Right lobe of liver (tissue), 6 donors: ENCODE results near the gene NCOA5. TPM values are rescaled to one million over a fixed set of nuclear protein-coding genes. Genes with fewer than 3 reads are reported as not detected.
A peak's percentile ranks its signal among the peaks of the same experiment; 100 is the strongest.

Source experiments
- ATAC-seq, 4 donors: fragments of 200-7000 bp; cut with Tn5 transposase; one replicate each; pipeline ENCODE4 v1.9.1; 2020; ENCODE audit warnings: mild to moderate bottlenecking in 4 of 4, moderate library complexity in 4 of 4
- DNase-seq, 3 donors: peaks; one replicate each; pipeline ENCODE4 v3.0.0-alpha.2; 2020
- H3K27ac ChIP-seq, 3 donors: fragments of 200-600 bp; one replicate each; pipeline ENCODE4 v1.8.0; 2022
- H3K27me3 ChIP-seq, 2 donors: fragments of 200-600 bp; one replicate each; pipeline ENCODE4 v1.8.0; 2022
- H3K36me3 ChIP-seq, 4 donors: fragments of 200-600 bp; sonication (generic) in 1 of 4; one replicate each; pipeline versions ENCODE4 v1.5.1 to v1.8.0; 2017 to 2022; ENCODE audit warnings: control low read depth in 1 of 4
- H3K4me1 ChIP-seq, 4 donors: fragments of 200-600 bp; sonication (generic) in 1 of 4; one replicate each; pipeline versions ENCODE4 v1.5.1 to v1.8.0; 2017 to 2022; ENCODE audit warnings: control low read depth in 1 of 4
- H3K4me3 ChIP-seq, 3 donors: fragments of 200-600 bp; one replicate each; pipeline ENCODE4 v1.8.0; 2022
- H3K9me3 ChIP-seq, 4 donors: fragments of 200-600 bp; sonication (generic) in 1 of 4; one replicate each; pipeline versions ENCODE4 v1.5.1 to v1.8.0; 2017 to 2022; ENCODE audit warnings: control low read depth in 1 of 4
- CTCF ChIP-seq, 4 donors: fragments of 200-600 bp in 3 of 4; fragments of 450-650 bp in 1 of 4; IDR thresholded peaks; one replicate each; pipeline versions ENCODE4 v1.5.1 to v1.8.0; 2016 to 2022; ENCODE audit warnings: antibody characterized with exemption in 4 of 4, mild to moderate bottlenecking in 2 of 4
- POLR2A ChIP-seq: fragments of 450-650 bp; IDR thresholded peaks from one replicate; pipeline ENCODE4 v1.6.1; 2017; ENCODE audit warnings: antibody characterized with exemption, mild to moderate bottlenecking
- WGBS: methylation state at CpG from one replicate; pipeline ENCODE4 v1.1.6; 2018; ENCODE audit warnings: low coverage, low lambda C conversion rate; ENCODE audit not compliant: insufficient coverage; ENCODE audit errors: missing lambda C conversion rate; 5-methylcytosine and 5-hydroxymethylcytosine counted together
- intact Hi-C, 2 donors: fragments of 100-400 bp; cut with DNase I; formaldehyde crosslinking; loops; one replicate each; pipeline versions ENCODE4 v1.11.2 to v1.14.1; 2022
- total RNA-seq, 6 experiments: library from RNA; depleted of rRNA in 2 of 6; stranded (reverse); fragments of >200 nt in 2 of 6; fragmentation: NEBNext Ultra II Directional in 3 of 6; extraction: Animal tissue kit (Norgen Biotek cat#: 25700) in 3 of 6; gene quantifications; one replicate each; pipeline versions ENCODE4 v1.1.0 to v1.2.4, GENCODE V29; 2016 to 2023
- donor health status: DM: no; HTN: yes; CAD: no.
- donor health status: DM: no; HTN: no; CAD: no.
- donor health status: DM: no; HTN: no; CAD: no.
- donor health status: DM: no; HTN: yes; CAD: no.
- donor health status: DM: no; HTN: yes; CAD: no.

NCOA5 gene
- total RNA-seq, 6 experiments from 2014 or later = 5.1 to 10.4 (median 8.8) TPM

- intact Hi-C loops = no loop called here
- Histone ChIP-seq H3K4me3 (no peak overlapping the region), H3K4me1 (peaks cover 0 to 26% (median 0%) of the 10 kb centered on the region in 4 donors), H3K36me3 (peaks cover 10 to 42% (median 26%) of the 10 kb centered on the region in 4 donors), H3K9me3 (no peaks in the 10 kb centered on the region), H3K27me3 (no peaks in the 10 kb centered on the region), H3K27ac (no peak overlapping the region)
- ATAC-seq (peak in 3 of 4 donors; percentile 30 to 45 (median 42)), DNase-seq (no peak)
- TF ChIP-seq CTCF (IDR thresholded peaks at IDR 0.05) (no peak), POLR2A (no peak)
- no CpG with 5 or more reads among the region's 2 CpGs for WGBS
These were observed 29.4 kb downstream of the NCOA5 start for GRCh38 chr20:46060301-46060881.

GRCh38 chr20:46058599-46059281 is 31.0 kb downstream of the NCOA5 start:
- intact Hi-C loops = no loop called here
- Histone ChIP-seq H3K4me1 (peaks cover 0 to 26% (median 0%) of the 10 kb centered on the region in 4 donors), H3K4me3 (no peak overlapping the region), H3K36me3 (peaks cover 0 to 26% (median 14%) of the 10 kb centered on the region in 4 donors), H3K27me3 (no peaks in the 10 kb centered on the region), H3K9me3 (no peaks in the 10 kb centered on the region), H3K27ac (no peak overlapping the region)
- no peak for TF ChIP-seq CTCF (IDR thresholded peaks at IDR 0.05)
- TF ChIP-seq POLR2A = no peak
- DNase-seq (no peak), ATAC-seq (peak; percentile 16 to 35 (median 21))
- 5% methylated on average over 8 of the region's 35 CpGs for WGBS

GRCh38 chr20:46057856-46058598 is 31.7 kb downstream of the NCOA5 start:
- Histone ChIP-seq H3K9me3 (no peaks in the 10 kb centered on the region), H3K4me3 (no peak overlapping the region), H3K27ac (no peak overlapping the region), H3K4me1 (peaks cover 0 to 26% (median 0%) of the 10 kb centered on the region in 4 donors), H3K36me3 (peaks cover 0 to 19% (median 9%) of the 10 kb centered on the region in 4 donors), H3K27me3 (no peaks in the 10 kb centered on the region)
- intact Hi-C loops = no loop called here
- DNase-seq (peak in 1 of 3 donors; percentile 47), ATAC-seq (peak; percentile 36 to 56 (median 49))
- TF ChIP-seq POLR2A (no peak), CTCF (IDR thresholded peaks at IDR 0.05) (peak in 3 of 4 donors; percentile 14 to 21 (median 21))
- 12% methylated on average over 25 of the region's 66 CpGs for WGBS

- H3K4me3 ChIP-seq = no peak overlapping the region
- TF ChIP-seq CTCF (IDR thresholded peaks at IDR 0.05) (no peak), POLR2A (no peak)
- intact Hi-C loops = no loop called here
- no peak overlapping the region for H3K27ac ChIP-seq
- H3K27me3 ChIP-seq = no peaks in the 10 kb centered on the region
- ATAC-seq (peak in 2 of 4 donors; percentile 21 to 39), DNase-seq (peak in 1 of 3 donors; percentile 54)
- 31% methylated on average over 31 of the region's 65 CpGs for WGBS
- H3K4me1 ChIP-seq = peaks cover 0 to 26% (median 0%) of the 10 kb centered on the region in 4 donors
- peaks cover 0 to 10% (median 5%) of the 10 kb centered on the region in 4 donors for H3K36me3 ChIP-seq
- no peaks in the 10 kb centered on the region for H3K9me3 ChIP-seq
These were observed 32.5 kb downstream of the NCOA5 start for GRCh38 chr20:46056970-46057855.
